ENCODE data around the gene CLDN11.

The CLDN11 gene

GRCh38 chr3:170418422-170419398, at the start of gene CLDN11:
Gene CLDN11, plus strand, starts transcription at chr3:170418868. Its CDS starts 199 bp downstream, at chr3:170419067.
- no peak for DNase-seq (ENCODE audit: low read depth in 2 of 3, low spot score in 2 of 3)

- no peak for DNase-seq (ENCODE audit: low read depth in 2 of 3, low spot score in 2 of 3)
Measured at GRCh38 chr3:170368921-170369320, 49.7 kb upstream of the CLDN11 start.

GRCh38 chr3:170372190-170372879, 46.3 kb upstream of the CLDN11 start:
- DNase-seq (ENCODE audit: low read depth in 2 of 3, low spot score in 2 of 3): no peak

GRCh38 chr3:170383567-170383966, 35.1 kb upstream of the CLDN11 start:
- DNase-seq (ENCODE audit: low read depth in 2 of 3, low spot score in 2 of 3): no peak

GRCh38 chr3:170386468-170386867, 32.2 kb upstream of the CLDN11 start:
- DNase-seq (ENCODE audit: low read depth in 2 of 3, low spot score in 2 of 3): no peak

- no peak for DNase-seq (ENCODE audit: low read depth in 2 of 3, low spot score in 2 of 3)
Measured at GRCh38 chr3:170387950-170388349, 30.7 kb upstream of the CLDN11 start.

- no peak for DNase-seq (ENCODE audit: low read depth in 2 of 3, low spot score in 2 of 3)
Measured at GRCh38 chr3:170391108-170391507, 27.6 kb upstream of the CLDN11 start.

- no peak for DNase-seq (ENCODE audit: low read depth in 2 of 3, low spot score in 2 of 3)
Measured at GRCh38 chr3:170397685-170398084, 21.0 kb upstream of the CLDN11 start.

- no peak for DNase-seq (ENCODE audit: low read depth in 2 of 3, low spot score in 2 of 3)
Measured at GRCh38 chr3:170405101-170405500, 13.6 kb upstream of the CLDN11 start.

- no peak for DNase-seq (ENCODE audit: low read depth in 2 of 3, low spot score in 2 of 3)
Measured at GRCh38 chr3:170410428-170411029, 8.1 kb upstream of the CLDN11 start.

GRCh38 chr3:170413291-170413690, 5.4 kb upstream of the CLDN11 start:
- DNase-seq (ENCODE audit: low read depth in 2 of 3, low spot score in 2 of 3): no peak

GRCh38 chr3:170414202-170414663, 4.4 kb upstream of the CLDN11 start:
- no peak for DNase-seq (ENCODE audit: low read depth in 2 of 3, low spot score in 2 of 3)

GRCh38 chr3:170417090-170417489, 1.6 kb upstream of the CLDN11 start:
- DNase-seq (ENCODE audit: low read depth in 2 of 3, low spot score in 2 of 3): no peak

- no peak for DNase-seq (ENCODE audit: low read depth in 2 of 3, low spot score in 2 of 3)
Measured at GRCh38 chr3:170419557-170420087, 954 bp downstream of the CLDN11 start.

- no peak for DNase-seq (ENCODE audit: low read depth in 2 of 3, low spot score in 2 of 3)
Measured at GRCh38 chr3:170420307-170420821, 1.7 kb downstream of the CLDN11 start.

GRCh38 chr3:170421111-170421641, 2.5 kb downstream of the CLDN11 start:
- DNase-seq (ENCODE audit: low read depth in 2 of 3, low spot score in 2 of 3): no peak

GRCh38 chr3:170421758-170422157, 3.1 kb downstream of the CLDN11 start:
- DNase-seq (ENCODE audit: low read depth in 2 of 3, low spot score in 2 of 3): no peak

GRCh38 chr3:170423001-170423615, 4.4 kb downstream of the CLDN11 start:
- no peak for DNase-seq (ENCODE audit: low read depth in 2 of 3, low spot score in 2 of 3)

- DNase-seq (ENCODE audit: low read depth in 2 of 3, low spot score in 2 of 3): no peak
Measured at GRCh38 chr3:170424879-170425278, 6.2 kb downstream of the CLDN11 start.

GRCh38 chr3:170425491-170426239, 7.0 kb downstream of the CLDN11 start:
- DNase-seq (ENCODE audit: low read depth in 2 of 3, low spot score in 2 of 3): no peak
